ENCODE data around the gene NAIF1.

GRCh38 chr9:128025736-128026135, 41.4 kb downstream of the NAIF1 start:
- TF ChIP-seq, protein P1, sequence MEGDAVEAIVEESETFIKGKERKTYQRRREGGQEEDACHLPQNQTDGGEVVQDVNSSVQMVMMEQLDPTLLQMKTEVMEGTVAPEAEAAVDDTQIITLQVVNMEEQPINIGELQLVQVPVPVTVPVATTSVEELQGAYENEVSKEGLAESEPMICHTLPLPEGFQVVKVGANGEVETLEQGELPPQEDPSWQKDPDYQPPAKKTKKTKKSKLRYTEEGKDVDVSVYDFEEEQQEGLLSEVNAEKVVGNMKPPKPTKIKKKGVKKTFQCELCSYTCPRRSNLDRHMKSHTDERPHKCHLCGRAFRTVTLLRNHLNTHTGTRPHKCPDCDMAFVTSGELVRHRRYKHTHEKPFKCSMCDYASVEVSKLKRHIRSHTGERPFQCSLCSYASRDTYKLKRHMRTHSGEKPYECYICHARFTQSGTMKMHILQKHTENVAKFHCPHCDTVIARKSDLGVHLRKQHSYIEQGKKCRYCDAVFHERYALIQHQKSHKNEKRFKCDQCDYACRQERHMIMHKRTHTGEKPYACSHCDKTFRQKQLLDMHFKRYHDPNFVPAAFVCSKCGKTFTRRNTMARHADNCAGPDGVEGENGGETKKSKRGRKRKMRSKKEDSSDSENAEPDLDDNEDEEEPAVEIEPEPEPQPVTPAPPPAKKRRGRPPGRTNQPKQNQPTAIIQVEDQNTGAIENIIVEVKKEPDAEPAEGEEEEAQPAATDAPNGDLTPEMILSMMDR (conservative IDR thresholded peaks at IDR 0.05; ENCODE audit: low read depth in 2 of 2), result no peak
- no peak for TF ChIP-seq EZH2 (IDR thresholded peaks at IDR 0.05; ENCODE audit: low read depth, unreplicated experiment)

Data from GM23338 (cell line).